ENCODE data around the gene MCTP2.

MCTP2 gene

GRCh38 chr15:94228611-94229010, 2.8 kb upstream of the MCTP2 start:
- no peaks in the 10 kb centered on the region for H3K27me3 Mint-ChIP-seq
- no peak overlapping the region for H3K27ac Mint-ChIP-seq
- H3K36me3 Mint-ChIP-seq = peaks cover under 1 to 1% of the 10 kb centered on the region in 2 donors
- DNase-seq (no peak), ATAC-seq (replicated peaks) (no peak)
- no peak overlapping the region for H3K4me3 Mint-ChIP-seq
- peaks cover 22 to 48% of the 10 kb centered on the region in 2 donors for H3K4me1 Mint-ChIP-seq
- H3K9me3 Mint-ChIP-seq = peaks cover under 1 to 1% of the 10 kb centered on the region in 2 donors

GRCh38 chr15:94229591-94230369, 1.6 kb upstream of the MCTP2 start:
- Mint-ChIP-seq H3K9me3 (no peaks in the 10 kb centered on the region), H3K27ac (peak overlapping the region; percentile 74), H3K36me3 (peaks cover 0 to 2% of the 10 kb centered on the region in 2 donors), H3K4me3 (peak overlapping the region; percentile 91 to 94), H3K27me3 (no peaks in the 10 kb centered on the region), H3K4me1 (peaks cover 30 to 60% of the 10 kb centered on the region in 2 donors)
- ATAC-seq (replicated peaks) (peak; percentile 62 to 63), DNase-seq (peak; percentile 55)

- peaks cover 35 to 67% of the 10 kb centered on the region in 2 donors for H3K4me1 Mint-ChIP-seq
Measured at GRCh38 chr15:94230431-94230882, 904 bp upstream of the MCTP2 start.

GRCh38 chr15:94231723-94232468, 535 bp downstream of the MCTP2 start:
- Mint-ChIP-seq H3K4me1 (peaks cover 46 to 80% of the 10 kb centered on the region in 2 donors), H3K27me3 (no peaks in the 10 kb centered on the region), H3K4me3 (peak overlapping the region; percentile 91 to 94), H3K27ac (peak overlapping the region; percentile 98), H3K36me3 (peaks cover 0 to 2% of the 10 kb centered on the region in 2 donors), H3K9me3 (no peaks in the 10 kb centered on the region)
- peak; percentile 26 to 29 for ATAC-seq (replicated peaks)
- DNase-seq = no peak

More at GRCh38 chr15:94230431-94230882, 904 bp upstream of the MCTP2 start:
- Mint-ChIP-seq H3K27me3 (no peaks in the 10 kb centered on the region), H3K9me3 (no peaks in the 10 kb centered on the region), H3K27ac (peak overlapping the region; percentile 98), H3K36me3 (peaks cover 0 to 2% of the 10 kb centered on the region in 2 donors), H3K4me3 (peak overlapping the region; percentile 91 to 94)
- DNase-seq = no peak
- ATAC-seq (replicated peaks) = no peak

GRCh38 chr15:94233441-94233840, 2.1 kb downstream of the MCTP2 start:
- no peaks in the 10 kb centered on the region for H3K27me3 Mint-ChIP-seq
- peak overlapping the region; percentile 26 to 37 for H3K4me3 Mint-ChIP-seq
- H3K27ac Mint-ChIP-seq = no peak overlapping the region
- peaks cover 0 to 2% of the 10 kb centered on the region in 2 donors for H3K36me3 Mint-ChIP-seq
- ATAC-seq (replicated peaks) (no peak), DNase-seq (no peak)
- H3K9me3 Mint-ChIP-seq = no peaks in the 10 kb centered on the region
- peaks cover 50 to 89% of the 10 kb centered on the region in 2 donors for H3K4me1 Mint-ChIP-seq

- DNase-seq (no peak), ATAC-seq (replicated peaks) (no peak)
- Mint-ChIP-seq H3K27me3 (no peaks in the 10 kb centered on the region), H3K4me1 (peaks cover 51 to 88% of the 10 kb centered on the region in 2 donors), H3K4me3 (peak overlapping the region in 1 of 2 donors; percentile 37), H3K27ac (no peak overlapping the region), H3K36me3 (peaks cover 0 to 2% of the 10 kb centered on the region in 2 donors), H3K9me3 (no peaks in the 10 kb centered on the region)
Measured at GRCh38 chr15:94234300-94234699, 2.9 kb downstream of the MCTP2 start.

GRCh38 chr15:94235041-94235440, 3.7 kb downstream of the MCTP2 start:
- no peak overlapping the region for H3K4me3 Mint-ChIP-seq
- peaks cover 52 to 88% of the 10 kb centered on the region in 2 donors for H3K4me1 Mint-ChIP-seq
- no peaks in the 10 kb centered on the region for H3K9me3 Mint-ChIP-seq
- H3K27ac Mint-ChIP-seq = no peak overlapping the region
- peaks cover 0 to 2% of the 10 kb centered on the region in 2 donors for H3K36me3 Mint-ChIP-seq
- ATAC-seq (replicated peaks) (no peak), DNase-seq (no peak)
- no peaks in the 10 kb centered on the region for H3K27me3 Mint-ChIP-seq

GRCh38 chr15:94235646-94236045, 4.3 kb downstream of the MCTP2 start:
- DNase-seq (no peak), ATAC-seq (replicated peaks) (no peak)
- peaks cover 52 to 88% of the 10 kb centered on the region in 2 donors for H3K4me1 Mint-ChIP-seq
- H3K4me3 Mint-ChIP-seq = no peak overlapping the region
- no peaks in the 10 kb centered on the region for H3K27me3 Mint-ChIP-seq
- no peaks in the 10 kb centered on the region for H3K9me3 Mint-ChIP-seq
- H3K36me3 Mint-ChIP-seq = peaks cover 0 to 2% of the 10 kb centered on the region in 2 donors
- peak overlapping the region; percentile 28 for H3K27ac Mint-ChIP-seq

GRCh38 chr15:94236608-94237007, 5.2 kb downstream of the MCTP2 start:
- DNase-seq = no peak
- Mint-ChIP-seq H3K4me1 (peaks cover 54 to 94% of the 10 kb centered on the region in 2 donors), H3K9me3 (no peaks in the 10 kb centered on the region), H3K27me3 (no peaks in the 10 kb centered on the region), H3K36me3 (peaks cover 0 to 2% of the 10 kb centered on the region in 2 donors), H3K27ac (peak overlapping the region; percentile 37), H3K4me3 (no peak overlapping the region)
- no peak for ATAC-seq (replicated peaks)

GRCh38 chr15:94237903-94238302, 6.5 kb downstream of the MCTP2 start:
- Mint-ChIP-seq H3K27ac (peak overlapping the region; percentile 26), H3K9me3 (no peaks in the 10 kb centered on the region), H3K27me3 (no peaks in the 10 kb centered on the region), H3K4me3 (no peak overlapping the region), H3K36me3 (peaks cover 0 to 2% of the 10 kb centered on the region in 2 donors), H3K4me1 (peaks cover 48 to 90% of the 10 kb centered on the region in 2 donors)
- ATAC-seq (replicated peaks) (no peak), DNase-seq (no peak)

GRCh38 chr15:94238539-94239118, 7.3 kb downstream of the MCTP2 start:
- Mint-ChIP-seq H3K36me3 (peaks cover 0 to 2% of the 10 kb centered on the region in 2 donors), H3K9me3 (no peaks in the 10 kb centered on the region), H3K4me3 (peak overlapping the region; percentile 51 to 74), H3K27ac (peak overlapping the region; percentile 93), H3K4me1 (peaks cover 48 to 84% of the 10 kb centered on the region in 2 donors), H3K27me3 (no peaks in the 10 kb centered on the region)
- DNase-seq = no peak
- peak; percentile 81 to 90 for ATAC-seq (replicated peaks)

GRCh38 chr15:94239474-94239873, 8.1 kb downstream of the MCTP2 start:
- DNase-seq (no peak), ATAC-seq (replicated peaks) (no peak)
- no peaks in the 10 kb centered on the region for H3K27me3 Mint-ChIP-seq
- H3K27ac Mint-ChIP-seq = peak overlapping the region; percentile 66
- H3K9me3 Mint-ChIP-seq = no peaks in the 10 kb centered on the region
- H3K4me3 Mint-ChIP-seq = peak overlapping the region; percentile 23 to 61
- H3K4me1 Mint-ChIP-seq = peaks cover 43 to 76% of the 10 kb centered on the region in 2 donors
- H3K36me3 Mint-ChIP-seq = no peaks in the 10 kb centered on the region

GRCh38 chr15:94240480-94240879, 9.1 kb downstream of the MCTP2 start:
- no peak for DNase-seq
- Mint-ChIP-seq H3K4me1 (peaks cover 34 to 66% of the 10 kb centered on the region in 2 donors), H3K9me3 (no peaks in the 10 kb centered on the region), H3K36me3 (no peaks in the 10 kb centered on the region), H3K27me3 (no peaks in the 10 kb centered on the region), H3K4me3 (no peak overlapping the region), H3K27ac (peak overlapping the region; percentile 62)
- no peak for ATAC-seq (replicated peaks)

GRCh38 chr15:94242257-94242656, 10.9 kb downstream of the MCTP2 start:
- H3K27me3 Mint-ChIP-seq = no peaks in the 10 kb centered on the region
- H3K27ac Mint-ChIP-seq = no peak overlapping the region
- DNase-seq = no peak
- H3K4me3 Mint-ChIP-seq = no peak overlapping the region
- ATAC-seq (replicated peaks) = no peak
- no peaks in the 10 kb centered on the region for H3K9me3 Mint-ChIP-seq
- peaks cover 0 to 4% of the 10 kb centered on the region in 2 donors for H3K36me3 Mint-ChIP-seq
- H3K4me1 Mint-ChIP-seq = peaks cover 30 to 63% of the 10 kb centered on the region in 2 donors
